Measurements from ENCODE around the gene SLMAP.

Gene SLMAP

DNA sequence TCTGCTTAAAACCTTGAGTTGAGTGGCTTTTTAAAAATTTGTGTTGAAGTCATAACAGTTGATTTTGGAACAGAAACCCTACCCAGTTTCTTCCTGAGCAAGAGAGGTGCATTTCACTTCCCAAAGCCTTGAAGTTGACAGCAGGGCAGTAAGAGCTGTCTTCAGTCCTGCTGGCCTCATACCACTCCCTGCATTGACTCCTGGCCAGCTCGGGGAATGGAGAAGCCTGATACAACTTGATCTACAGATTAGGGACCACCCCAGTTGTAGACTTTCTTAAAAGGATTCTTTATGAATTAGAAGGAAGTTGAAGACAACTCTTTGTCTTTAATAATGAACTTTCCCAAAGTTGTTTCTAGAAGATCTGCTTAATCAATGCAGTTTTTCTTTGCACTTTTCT is 161.5 kb downstream of the SLMAP start:
- Histone ChIP-seq H3K9ac (no peak overlapping the region), H3K36me3 (peaks cover 85 to 100% (median 96%) of the 10 kb centered on the region in 11 experiments), H3K4me3 (no peak overlapping the region), H3K4me2 (no peak overlapping the region), H3K9me3 (replicated peaks in 1 of 11) (no peaks in the 10 kb centered on the region), H3K27ac (no peak overlapping the region), H3K4me1 (peaks cover 0 to 5% (median 0%) of the 10 kb centered on the region in 10 experiments; a peak in 1 of 20 replicates), H3K27me3 (no peaks in the 10 kb centered on the region), H4K20me1 (no peaks in the 10 kb centered on the region)
- TF ChIP-seq Cebpa-rat (IDR thresholded peaks at IDR 0.05), result no peak

- Histone ChIP-seq H3K36me3 (peaks cover 90 to 100% (median 97%) of the 10 kb centered on the region in 11 experiments), H3K4me3 (no peak overlapping the region), H3K27ac (no peak overlapping the region), H3K4me1 (peaks cover 0 to 5% (median 0%) of the 10 kb centered on the region in 10 experiments; a peak in 1 of 20 replicates), H4K20me1 (no peaks in the 10 kb centered on the region), H3K4me2 (no peak overlapping the region), H3K27me3 (no peaks in the 10 kb centered on the region), H3K9me3 (replicated peaks in 1 of 11) (no peaks in the 10 kb centered on the region), H3K9ac (no peak overlapping the region)
- TF ChIP-seq Cebpa-rat (IDR thresholded peaks at IDR 0.05), result no peak
These were observed 162.2 kb downstream of the SLMAP start for GRCh38 chr3:57918123-57918837.

GRCh38 chr3:57919987-57920386 is 163.9 kb downstream of the SLMAP start:
- H3K9me3 ChIP-seq (replicated peaks in 1 of 11), result no peaks in the 10 kb centered on the region
- H3K27me3 ChIP-seq, result no peaks in the 10 kb centered on the region
- peaks cover 89 to 100% (median 97%) of the 10 kb centered on the region in 11 experiments for H3K36me3 ChIP-seq
- TF ChIP-seq Cebpa-rat (IDR thresholded peaks at IDR 0.05), result no peak
- no peak overlapping the region for H3K4me2 ChIP-seq
- H3K4me1 ChIP-seq, result peaks cover 0 to 5% (median 0%) of the 10 kb centered on the region in 10 experiments; a peak in 1 of 20 replicates
- no peaks in the 10 kb centered on the region for H4K20me1 ChIP-seq
- no peak overlapping the region for H3K4me3 ChIP-seq
- H3K9ac ChIP-seq, result no peak overlapping the region
- no peak overlapping the region for H3K27ac ChIP-seq

DNA sequence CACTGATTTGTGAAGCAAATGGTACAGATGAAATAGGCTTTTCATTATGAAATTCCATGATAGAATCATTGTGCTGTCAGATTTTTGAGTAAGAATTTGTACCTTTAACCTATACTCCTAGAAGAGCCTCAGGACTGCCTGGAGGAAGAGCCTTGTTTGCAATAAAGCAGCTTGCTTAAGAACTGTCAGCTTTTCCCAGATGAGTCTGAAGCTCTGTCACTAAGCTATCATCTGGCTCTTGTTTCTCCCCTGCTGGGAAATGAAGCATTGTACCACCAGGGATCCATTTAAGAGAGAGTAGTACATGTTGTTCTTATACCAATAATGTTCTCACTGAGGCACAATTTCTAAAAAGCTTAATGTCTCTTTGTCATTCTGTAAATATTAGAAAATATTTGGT is 167.0 kb downstream of the SLMAP start:
- H4K20me1 ChIP-seq, result no peaks in the 10 kb centered on the region
- peaks cover 0 to 5% (median 0%) of the 10 kb centered on the region in 10 experiments; a peak in 1 of 20 replicates for H3K4me1 ChIP-seq
- no peak overlapping the region for H3K4me2 ChIP-seq
- no peak for TF ChIP-seq Cebpa-rat (IDR thresholded peaks at IDR 0.05)
- no peaks in the 10 kb centered on the region for H3K27me3 ChIP-seq
- H3K4me3 ChIP-seq, result no peak overlapping the region
- H3K36me3 ChIP-seq, result peaks cover 84 to 100% (median 95%) of the 10 kb centered on the region in 11 experiments
- no peak overlapping the region for H3K9ac ChIP-seq
- no peak overlapping the region for H3K27ac ChIP-seq
- no peaks in the 10 kb centered on the region for H3K9me3 ChIP-seq (replicated peaks in 1 of 11)

DNA sequence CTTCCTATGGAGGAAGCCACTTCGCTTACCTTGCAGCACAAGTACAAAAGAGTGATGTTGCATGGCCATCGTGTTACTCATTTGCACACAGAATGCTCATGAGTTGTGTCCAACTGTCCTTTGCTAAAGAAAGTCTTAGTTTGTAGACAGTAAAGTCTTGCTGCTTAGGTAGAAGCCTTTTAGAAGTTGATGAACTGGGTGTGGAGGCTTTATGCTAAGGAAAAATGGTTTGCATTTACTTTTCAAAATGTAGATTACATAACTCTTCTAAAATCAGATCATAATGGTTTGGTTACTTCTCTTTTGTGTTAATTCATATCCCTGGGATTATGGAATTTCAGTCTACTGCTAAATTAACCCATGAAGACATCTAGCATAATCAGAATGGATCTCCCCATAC is 167.6 kb downstream of the SLMAP start:
- Histone ChIP-seq H3K4me3 (no peak overlapping the region), H4K20me1 (no peaks in the 10 kb centered on the region), H3K9ac (no peak overlapping the region), H3K27me3 (no peaks in the 10 kb centered on the region), H3K27ac (no peak overlapping the region), H3K36me3 (peaks cover 80 to 100% (median 94%) of the 10 kb centered on the region in 11 experiments), H3K9me3 (replicated peaks in 1 of 11) (no peaks in the 10 kb centered on the region), H3K4me1 (peaks cover 0 to 5% (median 0%) of the 10 kb centered on the region in 10 experiments; a peak in 1 of 20 replicates), H3K4me2 (no peak overlapping the region)
- no peak for TF ChIP-seq Cebpa-rat (IDR thresholded peaks at IDR 0.05)

GRCh38 chr3:57927166-57927565 is 171.1 kb downstream of the SLMAP start:
- no peak for TF ChIP-seq Cebpa-rat (IDR thresholded peaks at IDR 0.05)
- Histone ChIP-seq H3K4me1 (no peaks in the 10 kb centered on the region), H3K4me3 (no peak overlapping the region)

DNA sequence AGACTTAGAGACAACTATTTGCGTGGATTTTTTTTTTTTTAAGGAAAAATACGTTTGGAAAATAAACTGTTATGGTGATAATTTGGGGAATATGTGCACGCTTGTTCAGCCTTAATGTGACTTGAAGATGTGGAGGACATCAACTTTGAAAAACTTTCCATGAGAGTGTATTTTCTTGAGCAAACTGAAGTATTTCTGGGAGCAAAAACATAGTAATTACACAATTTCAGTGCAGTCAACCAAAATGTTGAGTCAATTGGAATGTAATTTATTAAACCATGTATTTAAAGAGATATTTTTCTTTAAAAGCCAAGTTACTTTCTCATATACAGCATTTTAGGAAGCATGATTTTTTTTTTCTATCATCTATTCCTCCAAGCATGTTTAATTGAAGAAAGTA is 171.8 kb downstream of the SLMAP start:
- no peaks in the 10 kb centered on the region for H3K9me3 ChIP-seq (replicated peaks in 1 of 11)
- H4K20me1 ChIP-seq, result no peaks in the 10 kb centered on the region
- H3K27ac ChIP-seq, result no peak overlapping the region
- TF ChIP-seq Cebpa-rat (IDR thresholded peaks at IDR 0.05), result no peak
- H3K4me2 ChIP-seq, result no peak overlapping the region
- H3K36me3 ChIP-seq, result peaks cover 48 to 99% (median 79%) of the 10 kb centered on the region in 11 experiments
- H3K4me3 ChIP-seq, result no peak overlapping the region
- no peaks in the 10 kb centered on the region for H3K27me3 ChIP-seq
- no peaks in the 10 kb centered on the region for H3K4me1 ChIP-seq
- H3K9ac ChIP-seq, result no peak overlapping the region

More at GRCh38 chr3:57927166-57927565, 171.1 kb downstream of the SLMAP start:
- Histone ChIP-seq H3K9me3 (replicated peaks in 1 of 11) (no peaks in the 10 kb centered on the region), H3K27ac (no peak overlapping the region), H3K36me3 (peaks cover 53 to 100% (median 83%) of the 10 kb centered on the region in 11 experiments), H3K9ac (no peak overlapping the region), H3K4me2 (no peak overlapping the region), H3K27me3 (no peaks in the 10 kb centered on the region), H4K20me1 (no peaks in the 10 kb centered on the region)

DNA sequence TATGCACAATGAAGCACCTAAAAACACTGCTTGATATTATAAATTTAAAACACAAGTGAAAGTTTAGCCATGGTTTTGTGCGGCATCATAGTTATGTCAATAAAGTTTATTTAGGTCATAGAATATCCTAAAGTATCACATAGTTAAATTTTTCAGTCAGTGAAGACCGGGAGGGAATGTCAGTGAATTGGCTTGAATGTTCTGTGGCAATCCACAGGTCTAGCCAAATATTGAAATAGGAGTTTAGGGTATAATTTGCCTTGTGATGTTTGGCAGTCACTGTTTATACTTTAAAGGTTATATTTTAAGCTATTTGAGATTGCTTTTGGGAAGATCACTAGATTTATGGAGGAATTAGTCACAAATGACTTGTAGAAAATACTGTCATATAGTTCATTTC is 172.4 kb downstream of the SLMAP start:
- Histone ChIP-seq H3K27me3 (no peaks in the 10 kb centered on the region), H3K4me1 (no peaks in the 10 kb centered on the region), H3K9ac (no peak overlapping the region), H3K4me3 (no peak overlapping the region), H3K9me3 (replicated peaks in 1 of 11) (no peaks in the 10 kb centered on the region), H3K36me3 (peaks cover 42 to 99% (median 74%) of the 10 kb centered on the region in 11 experiments), H3K4me2 (no peak overlapping the region), H3K27ac (no peak overlapping the region), H4K20me1 (no peaks in the 10 kb centered on the region)
- no peak for TF ChIP-seq Cebpa-rat (IDR thresholded peaks at IDR 0.05)

- H3K4me3 ChIP-seq, result no peak overlapping the region
- no peak overlapping the region for H3K9ac ChIP-seq
- H3K4me2 ChIP-seq, result no peak overlapping the region
- H3K9me3 ChIP-seq (replicated peaks in 1 of 11), result no peaks in the 10 kb centered on the region
- no peak overlapping the region for H3K27ac ChIP-seq
- H3K27me3 ChIP-seq, result no peaks in the 10 kb centered on the region
- H3K36me3 ChIP-seq, result peaks cover 27 to 91% (median 59%) of the 10 kb centered on the region in 11 experiments
- no peak for TF ChIP-seq Cebpa-rat (IDR thresholded peaks at IDR 0.05)
- H3K4me1 ChIP-seq, result no peaks in the 10 kb centered on the region
- H4K20me1 ChIP-seq, result no peaks in the 10 kb centered on the region
These were observed 173.9 kb downstream of the SLMAP start for GRCh38 chr3:57929988-57930387.

DNA sequence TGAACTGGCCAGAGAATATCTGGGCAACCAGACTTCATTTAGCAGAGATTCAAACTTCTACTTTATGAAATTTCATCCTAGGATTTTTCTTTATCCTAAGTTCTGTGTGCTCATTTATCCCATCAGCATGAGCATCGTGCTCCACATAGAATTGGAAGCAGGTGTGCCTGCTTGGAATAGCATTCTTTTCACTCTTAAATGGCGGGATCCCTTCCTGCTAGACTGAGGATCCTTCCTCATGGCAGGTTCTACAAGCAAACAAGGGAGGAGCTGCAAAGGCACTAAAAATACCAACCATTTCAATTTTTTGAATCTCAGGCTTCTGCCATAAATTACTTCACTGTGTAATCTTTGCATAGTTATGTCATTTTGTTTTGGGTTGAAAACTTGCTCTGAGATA is 177.5 kb downstream of the SLMAP start:
- TF ChIP-seq Cebpa-rat (IDR thresholded peaks at IDR 0.05), result no peak
- Histone ChIP-seq H3K36me3 (peaks cover 5 to 55% (median 25%) of the 10 kb centered on the region in 11 experiments; a peak in 20 of 22 replicates), H3K4me1 (no peaks in the 10 kb centered on the region), H4K20me1 (no peaks in the 10 kb centered on the region; a peak in 1 of 22 replicates), H3K9ac (no peak overlapping the region), H3K9me3 (replicated peaks in 1 of 11) (no peaks in the 10 kb centered on the region), H3K27ac (no peak overlapping the region), H3K27me3 (no peaks in the 10 kb centered on the region), H3K4me2 (no peak overlapping the region), H3K4me3 (no peak overlapping the region)

All from BLaER1 treated with 17β-estradiol and CSF1 and Interleukin-3, amounts not matched to agents 10 nM and 100 nM (cell line).